Suppressor macrophage treated with lipopolysaccharide for 4 hours (primary cell): ENCODE results near the gene FBLN1.
"Not testable (repeated sequence)": the region's sequence is repeated elsewhere in the genome, so short reads cannot be mapped to it uniquely, and the experiment has no call there.

Experiments
- DNase-seq: peaks from one replicate; pipeline ENCODE4 v3.0.0-alpha.2; 2020

Gene FBLN1

DNA sequence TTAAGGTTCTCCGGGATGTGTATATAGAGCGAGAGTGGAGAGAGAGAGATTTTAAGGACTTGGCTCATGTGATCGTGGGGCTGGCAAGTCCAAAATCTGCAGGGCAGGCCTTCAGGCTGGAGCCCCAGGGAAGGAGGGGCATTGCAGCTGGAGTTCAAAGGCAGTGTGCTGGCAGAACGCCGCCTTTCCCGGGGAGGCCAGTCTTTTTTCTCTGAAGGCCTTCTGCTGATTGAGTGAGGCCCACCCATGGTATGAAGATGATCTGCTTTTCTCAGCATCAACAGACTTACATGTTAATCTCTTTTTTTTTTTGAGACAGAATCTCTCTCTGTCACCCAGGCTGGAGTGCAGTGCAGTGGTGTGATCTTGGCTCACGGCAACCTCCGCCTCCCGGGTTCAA lies 25.4 kb downstream of the FBLN1 start:
- DNase-seq, result no peak

- DNase-seq, result no peak
These were observed 26.4 kb downstream of the FBLN1 start for GRCh38 chr22:45529105-45529504.

DNA sequence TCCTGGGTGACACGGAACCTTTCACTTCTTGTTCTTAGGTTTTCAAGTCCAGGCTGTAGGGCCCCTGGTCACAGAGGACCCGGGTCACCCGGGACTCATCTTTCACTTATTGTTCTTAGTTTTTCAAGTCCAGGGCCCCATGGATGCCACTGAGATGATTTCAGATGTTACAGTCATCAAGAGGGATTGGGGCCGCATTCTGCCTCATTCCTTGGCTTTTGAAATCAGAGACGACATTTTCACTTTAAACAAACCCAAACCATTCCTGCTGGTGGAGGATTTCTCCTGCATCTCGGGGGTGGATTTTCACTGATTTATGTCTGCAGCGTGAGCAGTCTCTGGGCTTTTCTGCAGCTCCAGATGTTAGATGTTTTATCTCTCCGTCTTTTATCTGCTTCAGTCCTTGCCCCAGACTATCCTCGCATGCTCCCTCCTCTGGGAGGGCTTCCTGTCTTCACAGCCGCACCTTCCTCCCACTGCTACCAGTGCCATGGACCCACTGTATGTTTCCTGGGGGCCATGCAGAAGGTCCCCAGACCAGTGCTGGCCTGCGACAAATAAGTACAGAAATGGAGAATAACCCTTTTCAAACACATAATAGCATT lies 27.4 kb downstream of the FBLN1 start:
- no peak for DNase-seq

- DNase-seq, result no peak
These were observed 29.0 kb downstream of the FBLN1 start for GRCh38 chr22:45531441-45532234.

- no peak for DNase-seq
These were observed 29.6 kb downstream of the FBLN1 start for GRCh38 chr22:45532235-45532631.

DNA sequence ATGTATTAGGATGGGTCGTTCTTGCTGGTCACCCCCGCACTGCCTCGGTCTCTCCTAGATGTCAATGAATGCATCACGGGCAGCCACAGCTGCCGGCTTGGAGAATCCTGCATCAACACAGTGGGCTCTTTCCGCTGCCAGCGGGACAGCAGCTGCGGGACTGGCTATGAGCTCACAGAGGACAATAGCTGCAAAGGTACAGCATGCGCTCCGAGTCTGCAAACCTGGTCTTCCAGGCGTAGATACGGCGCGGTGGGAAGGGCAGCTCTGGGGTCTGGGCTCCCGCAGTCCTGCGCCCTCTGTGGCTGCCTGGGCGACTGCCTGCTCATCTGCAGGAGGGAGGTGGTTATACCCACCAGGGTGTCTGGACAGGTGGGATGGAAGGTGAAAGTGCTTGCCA lies 31.0 kb downstream of the FBLN1 start:
- no peak for DNase-seq

DNA sequence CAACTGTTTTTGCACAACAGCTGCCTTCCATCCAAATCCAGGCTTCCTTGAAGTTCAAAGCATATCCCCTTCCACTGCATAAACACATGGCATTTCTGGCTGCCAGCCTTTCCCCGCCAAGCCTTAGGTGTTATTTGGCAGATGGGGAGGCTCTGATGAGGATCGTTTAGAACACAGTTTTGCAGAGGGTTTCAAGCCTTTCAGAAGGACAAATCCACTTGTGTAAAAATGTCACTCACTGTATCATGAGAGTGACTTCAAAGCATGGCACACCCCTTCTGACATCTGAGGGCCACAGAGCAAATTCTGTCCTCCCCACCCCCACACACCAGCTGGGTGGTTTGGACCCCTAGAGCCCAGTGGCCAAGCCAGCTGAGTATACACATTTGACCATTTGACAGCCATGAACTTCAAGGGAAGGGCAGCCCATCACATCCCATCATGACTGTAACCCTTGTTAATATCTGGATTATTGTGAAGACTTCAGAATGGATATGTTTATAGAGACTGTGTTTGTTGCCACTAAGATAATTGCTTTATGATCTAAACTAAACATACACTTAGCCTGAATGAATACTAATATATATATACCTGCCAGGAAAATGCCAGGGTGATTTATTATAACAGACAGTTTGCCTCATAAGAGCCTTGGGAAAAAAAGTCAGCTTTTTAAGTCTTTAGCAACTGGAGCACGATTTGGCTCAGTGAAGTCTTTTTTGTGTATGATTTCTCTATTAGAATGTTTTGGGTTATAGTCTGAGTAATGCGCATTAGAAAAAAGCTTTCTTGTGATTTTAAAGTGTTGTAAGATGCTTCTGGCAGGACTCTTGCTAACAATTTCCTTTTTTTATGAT lies 31.9 kb downstream of the FBLN1 start:
- no peak for DNase-seq

- no peak for DNase-seq
These were observed 32.6 kb downstream of the FBLN1 start for GRCh38 chr22:45535290-45535689.

DNA sequence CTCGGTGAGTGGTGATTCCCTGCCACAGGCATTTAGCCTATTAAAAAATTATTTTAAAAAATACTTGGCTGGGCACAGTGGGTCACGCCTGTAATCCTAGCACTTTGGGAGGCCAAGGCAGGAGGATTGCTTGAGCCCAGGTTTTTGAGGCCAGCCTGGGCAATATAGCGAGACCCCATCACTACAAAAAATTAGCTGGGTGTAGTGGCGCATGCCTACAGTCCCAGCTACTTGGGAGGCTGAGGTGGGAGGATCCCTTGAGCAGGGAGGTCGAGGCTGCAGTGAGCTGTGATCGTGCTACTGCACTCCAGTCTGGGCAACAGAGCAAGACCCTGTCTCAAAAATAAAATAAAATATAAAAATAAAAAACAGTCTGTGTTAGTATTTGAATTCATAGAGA lies 33.2 kb downstream of the FBLN1 start:
- not testable (repeated sequence) for DNase-seq

GRCh38 chr22:45537734-45538181 lies 35.1 kb downstream of the FBLN1 start:
- no peak for DNase-seq

DNA sequence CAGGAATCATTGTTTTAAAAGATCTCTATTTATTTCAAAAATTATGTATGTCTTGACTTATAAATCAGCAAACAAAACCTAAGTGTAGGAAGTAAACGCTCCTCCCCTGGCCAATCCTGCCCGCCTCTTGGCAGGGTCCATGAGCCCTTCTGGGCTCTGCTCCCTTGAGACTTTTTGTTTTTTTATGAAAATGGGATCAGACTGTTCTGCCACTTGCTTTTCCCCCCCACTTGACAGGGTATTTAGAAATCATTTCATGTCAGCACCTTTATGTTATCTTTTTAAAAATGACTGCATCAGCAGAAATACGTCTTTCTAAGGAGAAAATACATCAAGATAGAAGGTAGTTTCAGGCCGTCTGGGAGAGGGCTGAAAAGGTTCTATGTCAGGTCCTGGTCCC lies 35.6 kb downstream of the FBLN1 start:
- DNase-seq, result no peak

- DNase-seq, result no peak
These were observed 37.4 kb downstream of the FBLN1 start for GRCh38 chr22:45540122-45540521.

- DNase-seq, result no peak
These were observed 38.8 kb downstream of the FBLN1 start for GRCh38 chr22:45541382-45541979.

DNA sequence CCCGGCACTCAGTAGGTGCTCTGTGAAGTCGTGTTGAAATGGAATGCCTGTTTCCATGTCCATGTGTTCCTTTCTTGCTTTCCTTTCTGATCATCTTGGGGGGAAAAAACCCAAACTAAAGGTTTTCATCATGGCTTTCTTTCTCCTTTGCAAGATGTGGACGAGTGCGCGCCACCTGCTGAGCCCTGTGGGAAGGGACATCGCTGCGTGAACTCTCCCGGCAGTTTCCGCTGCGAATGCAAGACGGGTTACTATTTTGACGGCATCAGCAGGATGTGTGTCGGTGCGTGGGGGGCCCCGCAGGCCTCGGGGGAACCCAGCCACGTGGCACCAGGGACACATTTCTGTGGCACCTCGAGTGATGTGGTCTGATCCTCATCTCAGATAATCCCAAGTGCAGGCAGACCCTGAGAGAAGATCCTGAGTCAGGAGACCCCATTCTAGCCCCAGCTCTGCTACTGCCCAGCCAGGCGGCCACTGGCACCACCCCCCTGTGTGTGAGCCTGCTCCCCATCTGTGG lies 39.4 kb downstream of the FBLN1 start:
- no peak for DNase-seq

DNA sequence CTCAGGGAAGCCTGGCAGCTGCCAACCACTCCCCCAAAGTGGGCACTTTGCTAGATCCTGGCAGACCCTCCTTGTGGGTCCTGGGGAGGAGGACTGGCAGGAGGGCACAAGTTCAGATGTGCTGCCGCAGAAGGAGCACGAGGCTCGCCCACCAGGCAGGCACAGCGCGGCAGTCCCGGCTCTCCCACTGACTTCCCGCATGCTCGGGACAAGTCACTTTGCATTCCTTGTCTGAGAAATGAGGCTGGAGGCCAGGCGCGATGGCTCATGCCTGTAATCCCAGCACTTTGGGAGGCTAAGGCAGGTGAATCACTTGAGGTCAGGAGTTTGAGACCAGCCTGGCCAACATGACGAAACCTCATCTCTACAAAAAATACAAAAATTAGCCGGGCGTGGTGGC lies 40.1 kb downstream of the FBLN1 start:
- not testable (repeated sequence) for DNase-seq

- DNase-seq, result no peak
These were observed 40.6 kb downstream of the FBLN1 start for GRCh38 chr22:45543243-45543642.

DNA sequence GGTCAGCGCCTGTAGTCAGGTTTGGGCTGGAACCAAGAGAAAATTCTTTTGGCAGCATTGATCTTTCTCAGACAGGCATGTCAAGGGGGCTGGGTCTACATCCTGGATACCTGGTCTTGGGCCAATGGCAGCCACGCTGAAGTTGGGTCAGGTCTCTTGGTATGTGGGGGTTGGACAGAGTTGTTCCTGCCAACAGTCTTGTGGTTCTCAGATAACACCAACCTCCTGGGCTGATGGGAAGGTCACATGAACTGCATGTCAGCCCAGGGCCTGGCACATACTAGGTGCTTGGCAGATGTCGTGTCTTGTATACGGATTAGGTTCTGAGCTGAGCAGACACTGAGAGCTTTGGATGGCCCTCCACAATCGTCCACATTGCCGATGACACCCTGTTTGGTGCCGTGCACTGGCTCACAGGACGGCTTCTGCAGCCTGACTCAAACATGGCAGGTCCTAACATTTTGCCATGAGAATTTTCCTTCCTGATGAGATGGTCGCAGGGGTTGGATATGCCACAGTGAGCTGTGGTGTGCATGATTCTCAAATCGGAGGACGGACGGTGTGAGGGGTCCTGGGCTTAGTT lies 42.0 kb downstream of the FBLN1 start:
- DNase-seq, result no peak

DNA sequence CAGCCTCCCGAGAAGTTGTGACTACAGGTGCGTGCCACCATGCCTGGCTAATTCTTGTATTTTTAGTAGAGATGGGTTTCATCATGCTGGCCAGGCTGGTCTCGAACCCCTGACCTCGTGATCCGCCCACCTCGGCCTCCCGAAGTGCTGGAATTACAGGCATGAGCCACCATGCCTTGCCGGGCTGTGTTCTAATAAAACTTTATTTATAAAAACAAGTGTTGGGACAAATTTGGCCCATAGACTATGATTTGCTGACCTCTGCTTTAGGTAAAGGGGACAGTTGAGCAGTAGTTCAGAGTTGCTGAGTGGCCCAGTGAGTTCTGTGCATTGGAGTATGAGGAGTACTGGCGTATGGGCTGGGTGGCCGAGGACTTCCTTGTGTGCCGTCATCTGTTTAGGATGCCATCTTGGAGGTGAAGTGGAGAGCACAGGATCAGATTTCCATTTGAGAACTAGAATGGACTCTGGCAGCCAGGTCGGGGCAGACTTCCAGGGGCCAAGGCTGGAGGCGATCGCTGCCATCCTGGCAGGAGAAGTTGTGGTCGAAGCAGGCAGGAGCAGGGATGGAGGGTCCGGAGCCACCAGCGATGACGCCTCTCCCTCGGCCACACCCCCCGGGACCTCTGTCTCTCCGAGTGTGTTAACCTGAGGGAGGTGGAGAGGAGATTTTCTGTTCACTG lies 43.8 kb downstream of the FBLN1 start:
- no peak for DNase-seq

DNA sequence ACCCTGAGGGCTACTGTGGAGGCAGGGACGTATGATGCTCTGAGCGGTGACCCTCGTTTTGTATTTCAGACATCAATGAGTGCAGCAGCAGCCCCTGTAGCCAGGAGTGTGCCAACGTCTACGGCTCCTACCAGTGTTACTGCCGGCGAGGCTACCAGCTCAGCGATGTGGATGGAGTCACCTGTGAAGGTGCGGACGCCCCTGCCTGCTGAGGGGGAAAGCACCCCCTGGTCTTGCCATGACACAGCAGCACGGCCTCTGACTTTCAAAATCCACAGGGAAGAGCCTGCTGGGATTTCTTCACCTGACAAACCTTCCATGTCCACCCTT lies 44.3 kb downstream of the FBLN1 start:
- no peak for DNase-seq

GRCh38 chr22:45547731-45548130 lies 45.0 kb downstream of the FBLN1 start:
- DNase-seq, result no peak

GRCh38 chr22:45548247-45548840 lies 45.7 kb downstream of the FBLN1 start:
- no peak for DNase-seq
